H1 (cell line): ENCODE measurements around the gene PLA2G4A. TPM values are rescaled to one million over a fixed set of nuclear protein-coding genes. Genes with fewer than 3 reads are reported as not detected.

Source experiments
- CTCF ChIA-PET: fragments of 300-600 bp; sonication (Branson Sonifier 250); formaldehyde crosslinking; loops from one replicate; lab custom pipeline; 2021; ENCODE audit not compliant: partially characterized antibody; lab: Charles Lee
- POLR2A ChIA-PET: fragments of 300-600 bp; sonication (Branson Sonifier 250); formaldehyde crosslinking; loops from one replicate; lab custom pipeline; 2021; ENCODE audit warnings: inconsistent platforms; ENCODE audit not compliant: partially characterized antibody; lab: Charles Lee
- DNase-seq, 2 experiments: peaks; one replicate each; pipeline versions ENCODE4 v3.0.0 to v3.0.0-alpha.2; 2010 to 2022; ENCODE audit warnings: low spot score in 2 of 2, low read depth in 1 of 2, mixed read lengths in 1 of 2
- FAIRE-seq: peaks from 2 replicates; lab custom pipeline; 2011; peaks lifted over from hg19 to GRCh38; lab: Jason Lieb, UNC
- H2AFZ ChIP-seq: 2 replicates; pipeline ENCODE4 v1.8.1; 2012; ENCODE audit warnings: low read length, inconsistent platforms
- H2AK5ac ChIP-seq: 2 replicates; pipeline ENCODE4 v1.6.1; 2013; ENCODE audit warnings: low read depth, low read length
- H2BK120ac ChIP-seq: replicated peaks from 2 replicates; pipeline ENCODE3; 2013; ENCODE audit warnings: low read depth, low read length, inconsistent platforms
- H2BK12ac ChIP-seq: 2 replicates; pipeline ENCODE4 v1.6.1; 2013; ENCODE audit warnings: low read depth, low read length
- H2BK15ac ChIP-seq: 2 replicates; pipeline ENCODE4 v1.6.1; 2013; ENCODE audit warnings: low read length
- H2BK20ac ChIP-seq: 2 replicates; pipeline ENCODE4 v1.6.1; 2013; ENCODE audit warnings: low read length
- H2BK5ac ChIP-seq: 2 replicates; pipeline ENCODE4 v1.6.1; 2013; ENCODE audit warnings: low read depth, low read length
- H3K14ac ChIP-seq: 2 replicates; pipeline ENCODE4 v1.6.1; 2013; ENCODE audit warnings: inconsistent platforms; ENCODE audit not compliant: insufficient read length
- H3K18ac ChIP-seq: 2 replicates; pipeline ENCODE4 v1.6.1; 2013; ENCODE audit warnings: low read length; ENCODE audit errors: extremely low read depth
- H3K23ac ChIP-seq: 2 replicates; pipeline ENCODE4 v1.6.1; 2013; ENCODE audit warnings: inconsistent platforms; ENCODE audit not compliant: insufficient read length
- H3K23me2 ChIP-seq: 2 replicates; pipeline ENCODE4 v1.6.1; 2013; ENCODE audit warnings: low read depth, low read length
- H3K27ac ChIP-seq: 2 replicates; pipeline ENCODE4 v1.6.1; 2011; ENCODE audit warnings: low read depth, low read length, inconsistent platforms
- H3K27me3 ChIP-seq, 4 experiments: replicated peaks in 1 of 4; 1 replicate in 1 of 4; 2 replicates in 3 of 4; pipeline versions ENCODE4 v1.6.1 to v1.8.1; 2011 to 2013; ENCODE audit warnings: low read length in 3 of 4, mild to moderate bottlenecking in 3 of 4, inconsistent platforms in 2 of 4, mixed read lengths in 2 of 4, moderate library complexity in 1 of 4; ENCODE audit not compliant: control insufficient read depth in 3 of 4, insufficient read depth in 3 of 4; ENCODE audit errors: extremely low read depth in 1 of 4
- H3K36me3 ChIP-seq, 4 experiments: 2 replicates each; pipeline versions ENCODE4 v1.6.1 to v1.8.1; 2011 to 2013; ENCODE audit warnings: mild to moderate bottlenecking in 4 of 4, low read length in 3 of 4, moderate library complexity in 2 of 4, control low read depth in 1 of 4, inconsistent platforms in 1 of 4; ENCODE audit not compliant: insufficient read depth in 4 of 4, control insufficient read depth in 2 of 4
- H3K4ac ChIP-seq: replicated peaks from 2 replicates; pipeline ENCODE3; 2013; ENCODE audit warnings: low read length, low read depth, mixed read lengths, inconsistent platforms; ENCODE audit not compliant: insufficient read length
- H3K4me1 ChIP-seq, 4 experiments: replicated peaks in 1 of 4; 1 replicate in 1 of 4; 2 replicates in 3 of 4; pipeline versions ENCODE4 v1.6.1 to v1.8.1; 2011 to 2013; ENCODE audit warnings: low read length in 3 of 4, inconsistent platforms in 2 of 4, mixed read lengths in 1 of 4; ENCODE audit not compliant: insufficient read depth in 4 of 4, control insufficient read depth in 3 of 4
- H3K4me2 ChIP-seq, 2 experiments: 2 replicates each; pipeline versions ENCODE4 v1.6.1 to v1.8.1; 2011 to 2013; ENCODE audit warnings: low read depth in 2 of 2, low read length in 2 of 2, control low read depth in 1 of 2, inconsistent platforms in 1 of 2, mild to moderate bottlenecking in 1 of 2; ENCODE audit not compliant: insufficient read depth in 1 of 2
- H3K4me3 ChIP-seq, 4 experiments: fragments of 200-600, 300-600 bp in 1 of 4; sonication (generic), shearing (Covaris generic), sonication (Bioruptor Twin) in 1 of 4; 2 replicates each; pipeline versions ENCODE4 v1.5.1 to v1.8.1; 2011 to 2016; ENCODE audit warnings: low read length in 4 of 4, low read depth in 3 of 4, control low read depth in 2 of 4, inconsistent platforms in 2 of 4, mild to moderate bottlenecking in 2 of 4, mixed read lengths in 1 of 4, moderate library complexity in 1 of 4; ENCODE audit not compliant: insufficient read depth in 2 of 4; ENCODE audit errors: extremely low read depth in 1 of 4
- H3K56ac ChIP-seq: replicated peaks from 2 replicates; pipeline ENCODE3; 2013; ENCODE audit warnings: low read depth, mild to moderate bottlenecking, mixed read lengths, low read length, inconsistent platforms; ENCODE audit not compliant: insufficient read length
- H3K79me1 ChIP-seq: 2 replicates; pipeline ENCODE4 v1.6.1; 2013; ENCODE audit warnings: low read depth, low read length, control low read depth
- H3K79me2 ChIP-seq, 2 experiments: 2 replicates each; pipeline versions ENCODE4 v1.6.1 to v1.8.1; 2012 to 2013; ENCODE audit warnings: low read length in 2 of 2, mild to moderate bottlenecking in 2 of 2, inconsistent platforms in 1 of 2; ENCODE audit not compliant: insufficient read depth in 2 of 2, control insufficient read depth in 1 of 2
- H3K9ac ChIP-seq, 4 experiments: replicated peaks in 1 of 4; 1 replicate in 1 of 4; 2 replicates in 3 of 4; pipeline versions ENCODE4 v1.6.1 to v1.8.1; 2011 to 2013; ENCODE audit warnings: low read depth in 3 of 4, low read length in 3 of 4, control low read depth in 2 of 4, mild to moderate bottlenecking in 2 of 4, moderate library complexity in 2 of 4, inconsistent platforms in 1 of 4; ENCODE audit errors: extremely low read depth in 1 of 4
- H3K9me3 ChIP-seq, 2 experiments: 2 replicates each; pipeline versions ENCODE4 v1.6.1 to v1.8.1; 2012 to 2013; ENCODE audit warnings: mild to moderate bottlenecking in 2 of 2, moderate library complexity in 2 of 2, control low read depth in 1 of 2, inconsistent platforms in 1 of 2, low read depth in 1 of 2, low read length in 1 of 2, mixed read lengths in 1 of 2; ENCODE audit not compliant: insufficient read depth in 2 of 2
- H4K20me1 ChIP-seq, 2 experiments: replicated peaks in 1 of 2; 2 replicates each; pipeline versions ENCODE3 to v1.8.1; 2011 to 2013; ENCODE audit warnings: inconsistent platforms in 2 of 2, low read length in 2 of 2, mild to moderate bottlenecking in 1 of 2; ENCODE audit not compliant: insufficient read depth in 2 of 2, control insufficient read depth in 1 of 2
- H4K5ac ChIP-seq: 2 replicates; pipeline ENCODE4 v1.6.1; 2013; ENCODE audit warnings: low read length, low read depth, mixed read lengths, inconsistent platforms; ENCODE audit not compliant: insufficient read length
- H4K8ac ChIP-seq: 2 replicates; pipeline ENCODE4 v1.8.0; 2013; ENCODE audit warnings: mild to moderate bottlenecking, moderate library complexity, low read length, inconsistent platforms; ENCODE audit not compliant: insufficient read depth; ENCODE audit errors: extremely low read depth
- H4K91ac ChIP-seq: replicated peaks from 2 replicates; pipeline ENCODE3; 2013; ENCODE audit warnings: low read length, mixed read lengths, inconsistent platforms; ENCODE audit not compliant: insufficient read length
- CTBP2 ChIP-seq: IDR thresholded peaks from 2 replicates; pipeline ENCODE4 v1.7.0; 2011; ENCODE audit warnings: borderline replicate concordance, mild to moderate bottlenecking, moderate library complexity, mixed read lengths, low read length; ENCODE audit not compliant: insufficient read depth, insufficient read length
- FOSL1 ChIP-seq: IDR thresholded peaks from 2 replicates; pipeline ENCODE4 v1.6.1; 2011; ENCODE audit warnings: mild to moderate bottlenecking, low read depth, low read length, moderate library complexity; ENCODE audit not compliant: insufficient read depth
- PHF8 ChIP-seq: fragments of 200-600 bp; sonication (generic); conservative IDR thresholded peaks from 2 replicates; pipeline ENCODE4 v1.7.1; 2012; ENCODE audit warnings: low read depth, mild to moderate bottlenecking, inconsistent platforms, low read length, moderate library complexity
- POLR2AphosphoS5 ChIP-seq: IDR thresholded peaks from 2 replicates; pipeline ENCODE4 v1.6.1; 2011; ENCODE audit warnings: low read depth, low read length
- RNF2 ChIP-seq: fragments of 200-900, 300-1000 bp; sonication (generic); IDR thresholded peaks from 2 replicates; pipeline ENCODE4 v1.7.1; 2016; ENCODE audit warnings: borderline replicate concordance, low read depth, mild to moderate bottlenecking, antibody characterized with exemption, low read length; ENCODE audit not compliant: poor library complexity, severe bottlenecking; ENCODE audit errors: missing control alignments
- WGBS, 2 experiments: shearing (Covaris generic) in 1 of 2; methylation state at CpG; one replicate each; pipeline versions ENCODE4 v1.1.6 to v1.1.7; 2013 to 2015; ENCODE audit warnings: low lambda C conversion rate in 2 of 2, mixed read lengths in 2 of 2, inconsistent platforms in 1 of 2, low coverage in 1 of 2, missing lambda C conversion rate in 1 of 2; ENCODE audit not compliant: insufficient replicate concordance in 2 of 2, insufficient coverage in 1 of 2, insufficient read length in 1 of 2; ENCODE audit errors: extremely low coverage in 1 of 2, missing lambda C conversion rate in 1 of 2; 5-methylcytosine and 5-hydroxymethylcytosine counted together
- polyA plus RNA-seq, 7 experiments: library from polyadenylated mRNA; depleted of rRNA in 3 of 7; stranded (reverse) in 5 of 7; unstranded in 2 of 7; fragments of >200 nt in 5 of 7; fragments of 200-250 nt in 2 of 7; gene quantifications; 1 replicate in 5 of 7; 2 replicates in 1 of 7; 4 replicates in 1 of 7; pipeline versions ENCODE4 v1.2.1 to v1.2.3, GENCODE V29; 2011 to 2013; ENCODE audit warnings: missing spikeins in 2 of 7, mixed read lengths in 2 of 7
- total RNA-seq: library from RNA; stranded (reverse); fragmentation: NEBNext Ultra II Directional; extraction: Animal tissue kit (Norgen Biotek cat#: 25700); gene quantifications from 2 replicates; pipeline ENCODE4 v1.2.1, GENCODE V29; 2021
- TF ChIP-seq, protein P1 (sequence below): IDR thresholded peaks from 2 replicates; pipeline ENCODE4 v1.6.1; 2011; ENCODE audit warnings: low read length, improper control_type of control experiment

The PLA2G4A gene
- total and polyA plus RNA-seq, 2 of the 8 experiments (the other 6 are each of a cell fraction or from before 2014, with no cell fraction given) = 0.63 to 1.4 TPM

- Histone ChIP-seq H4K8ac (no peak overlapping the region), H3K14ac (no peak overlapping the region), H3K27me3 (no peaks in the 10 kb centered on the region), H2BK5ac (no peak overlapping the region), H2AFZ (no peak overlapping the region), H3K9me3 (no peaks in the 10 kb centered on the region), H3K23ac (no peak overlapping the region), H4K20me1 (no peaks in the 10 kb centered on the region), H3K56ac (no peak overlapping the region), H3K4me1 (peaks cover 0 to 3% (median 0%) of the 10 kb centered on the region in 4 experiments; a peak in 2 of 7 replicates), H4K91ac (no peak overlapping the region), H3K9ac (no peak overlapping the region; a peak in 1 of 7 replicates), H3K79me1 (no peaks in the 10 kb centered on the region), H3K23me2 (no peaks in the 10 kb centered on the region), H2BK12ac (no peak overlapping the region), H3K18ac (no peak overlapping the region), H2BK15ac (no peak overlapping the region), H3K79me2 (no peaks in the 10 kb centered on the region), H2BK120ac (no peak overlapping the region), H3K4me3 (no peak overlapping the region), H2AK5ac (no peak overlapping the region), H3K4me2 (no peak overlapping the region), H3K27ac (no peak overlapping the region), H4K5ac (no peak overlapping the region), H3K4ac (no peak overlapping the region), H2BK20ac (no peak overlapping the region), H3K36me3 (no peaks in the 10 kb centered on the region)
- 73% methylated on average over 1 of the region's 1 CpG; no CpG with 5 or more reads in 1 of the 2 experiments for WGBS, 2 experiments
- CTCF ChIA-PET = no interaction called here
- DNase-seq (no peak), FAIRE-seq (no peak)
- POLR2A ChIA-PET = no interaction called here
- TF ChIP-seq, protein P1, sequence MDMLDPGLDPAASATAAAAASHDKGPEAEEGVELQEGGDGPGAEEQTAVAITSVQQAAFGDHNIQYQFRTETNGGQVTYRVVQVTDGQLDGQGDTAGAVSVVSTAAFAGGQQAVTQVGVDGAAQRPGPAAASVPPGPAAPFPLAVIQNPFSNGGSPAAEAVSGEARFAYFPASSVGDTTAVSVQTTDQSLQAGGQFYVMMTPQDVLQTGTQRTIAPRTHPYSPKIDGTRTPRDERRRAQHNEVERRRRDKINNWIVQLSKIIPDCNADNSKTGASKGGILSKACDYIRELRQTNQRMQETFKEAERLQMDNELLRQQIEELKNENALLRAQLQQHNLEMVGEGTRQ = no peak
- TF ChIP-seq POLR2AphosphoS5 (no peak), FOSL1 (no peak), PHF8 (no peak), CTBP2 (no peak), RNF2 (no peak)
Observed at GRCh38 chr1:186869526-186870228, 40.9 kb downstream of the PLA2G4A start.
